DMS53 treated with DMSO at 0.1 percent for 48 hours (cell line): ENCODE results near the gene BTAF1.
"Not testable (repeated sequence)": the region's sequence is repeated elsewhere in the genome, so short reads cannot be mapped to it uniquely, and the experiment has no call there.

Experiments
- DNase-seq: peaks from one replicate; lab custom pipeline; 2025; ENCODE audit not compliant: unreplicated experiment; lab: John Stamatoyannopoulos, UW

BTAF1 gene

DNA sequence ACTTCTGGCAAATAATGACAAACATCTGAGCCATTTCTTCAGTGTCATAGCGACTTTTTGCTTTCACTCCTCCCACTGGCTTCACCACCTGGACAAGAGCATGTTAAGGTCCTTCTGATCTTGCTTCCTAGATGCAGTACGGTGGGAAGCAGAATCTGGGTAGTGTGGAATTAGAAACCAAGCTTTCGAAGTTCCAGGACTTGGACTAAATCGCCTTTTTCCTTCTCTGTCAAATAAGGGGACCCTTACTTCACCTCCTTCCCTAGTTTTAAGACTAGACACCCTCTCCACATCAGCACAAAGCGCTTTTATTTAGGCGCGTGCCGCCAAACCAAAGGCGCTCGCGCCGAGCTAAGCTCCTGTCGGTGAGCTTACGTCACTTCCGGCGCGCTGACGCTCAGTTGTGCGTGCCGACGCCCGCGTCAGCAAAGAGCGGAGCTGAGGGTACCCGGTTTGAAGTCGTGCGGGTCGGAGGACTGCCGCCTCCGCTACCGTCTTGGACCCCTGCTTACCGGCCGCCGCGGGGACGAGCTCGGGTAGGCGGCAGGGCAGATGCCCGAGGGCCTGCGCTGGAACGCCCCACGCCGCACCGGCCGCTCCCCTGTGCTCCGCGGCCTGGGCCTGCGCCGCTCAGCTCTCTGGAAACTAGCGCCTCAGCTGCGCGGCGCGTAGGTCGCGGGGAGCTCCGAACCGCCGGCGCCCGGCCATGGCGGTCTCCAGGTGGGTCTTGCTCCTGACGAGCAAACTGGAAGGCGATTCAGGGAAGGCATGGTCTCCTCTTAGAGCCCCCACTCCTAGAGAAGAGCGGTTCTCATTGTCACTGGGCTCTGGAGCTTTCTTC lies at the start of gene BTAF1:
Gene BTAF1, plus strand, starts transcription at position 400 of the 841 bp plus-strand sequence. Its CDS starts 307 bp downstream, at position 707.
- peak; percentile 65 for DNase-seq

DNA sequence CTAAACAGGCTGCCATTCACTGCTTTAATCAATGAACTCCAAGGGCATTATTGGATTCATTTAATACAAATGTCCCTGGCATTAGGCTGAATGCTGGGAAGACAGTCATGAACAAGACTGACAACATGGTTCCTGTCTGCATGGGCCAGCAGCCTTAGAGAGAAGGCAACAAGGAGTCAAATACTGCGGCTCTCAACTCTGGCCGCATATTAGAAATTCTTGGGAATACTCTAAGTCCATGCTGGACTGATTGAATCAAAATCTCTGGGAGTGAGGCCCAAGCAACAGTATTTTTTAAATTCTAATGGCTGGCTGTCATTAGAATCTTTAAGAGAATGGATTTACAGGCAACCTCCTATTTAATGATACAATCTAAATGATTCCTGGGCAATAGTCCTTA lies 48.4 kb upstream of the BTAF1 start:
- DNase-seq = no peak

GRCh38 chr10:91875779-91876178 lies 47.8 kb upstream of the BTAF1 start:
- DNase-seq = no peak

DNA sequence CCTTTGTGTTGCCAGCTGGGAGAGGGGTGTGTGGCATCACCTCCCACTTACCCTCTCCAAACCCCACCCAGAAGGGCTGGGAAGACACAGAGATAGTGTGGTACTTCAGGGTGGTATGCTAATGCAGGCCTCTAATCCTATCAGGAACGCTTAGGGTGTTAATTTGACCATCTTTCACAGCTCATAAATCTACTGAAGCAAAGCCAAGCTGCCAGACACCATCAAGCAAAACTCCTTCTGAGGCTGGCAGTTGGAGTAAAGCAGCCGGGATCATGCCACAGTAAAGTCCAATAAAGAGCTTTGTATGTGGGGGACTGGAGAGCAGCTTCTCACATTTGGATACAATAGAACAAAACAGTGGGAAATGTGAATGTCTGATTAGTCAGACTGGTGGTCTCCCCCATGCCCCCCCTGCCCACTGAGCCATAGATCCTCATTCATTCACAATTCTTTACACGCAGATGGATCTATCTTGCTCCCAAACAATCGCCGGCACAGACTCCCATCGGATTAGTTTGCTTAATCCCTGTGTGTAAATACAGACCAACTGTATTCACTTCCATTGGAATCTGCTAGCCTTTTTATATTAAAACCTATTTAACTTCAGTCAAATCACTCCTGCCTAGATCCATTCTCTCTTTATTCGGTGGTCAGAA lies 43.9 kb upstream of the BTAF1 start:
- DNase-seq = no peak

DNA sequence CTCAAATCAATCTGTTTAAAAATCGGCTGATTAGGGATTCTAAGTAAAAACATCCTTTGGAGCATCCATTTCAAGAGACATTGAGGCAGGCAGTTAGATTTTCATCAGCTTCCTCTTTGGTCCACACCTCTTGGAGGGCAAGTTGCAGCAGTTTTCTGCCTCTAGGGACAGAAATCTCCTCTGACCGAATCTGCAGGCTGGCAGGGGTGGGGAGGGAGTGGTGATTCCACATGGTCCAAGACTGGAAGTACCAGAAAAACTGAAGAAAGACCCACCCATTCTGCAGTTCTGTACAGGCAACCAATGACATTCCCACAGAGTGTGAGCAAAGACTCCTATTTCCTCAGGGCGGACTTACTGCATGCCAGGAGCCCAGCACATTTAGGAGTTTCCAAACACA lies 43.3 kb upstream of the BTAF1 start:
- no peak for DNase-seq

GRCh38 chr10:91883549-91884444 lies 39.8 kb upstream of the BTAF1 start:
- DNase-seq = peak; percentile 68

DNA sequence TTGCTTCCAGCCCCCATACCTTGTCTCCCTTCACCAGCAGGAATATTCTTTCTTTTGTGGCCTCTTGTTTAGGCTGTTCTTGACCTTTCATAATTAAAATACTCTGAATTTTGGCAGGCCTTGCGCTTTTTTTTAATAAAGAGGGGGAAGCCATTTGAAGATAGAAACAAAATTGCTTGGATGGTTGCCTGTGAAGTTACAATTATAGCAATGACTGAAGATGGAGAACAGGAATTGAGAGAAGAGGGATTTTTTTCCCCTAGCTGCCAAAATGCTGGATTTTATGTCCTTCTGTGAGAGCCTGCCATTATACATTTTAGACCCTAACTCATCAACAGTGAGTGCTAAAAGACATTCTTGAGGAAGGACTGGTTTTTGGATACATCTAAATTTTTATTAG lies 39.0 kb upstream of the BTAF1 start:
- no peak for DNase-seq

DNA sequence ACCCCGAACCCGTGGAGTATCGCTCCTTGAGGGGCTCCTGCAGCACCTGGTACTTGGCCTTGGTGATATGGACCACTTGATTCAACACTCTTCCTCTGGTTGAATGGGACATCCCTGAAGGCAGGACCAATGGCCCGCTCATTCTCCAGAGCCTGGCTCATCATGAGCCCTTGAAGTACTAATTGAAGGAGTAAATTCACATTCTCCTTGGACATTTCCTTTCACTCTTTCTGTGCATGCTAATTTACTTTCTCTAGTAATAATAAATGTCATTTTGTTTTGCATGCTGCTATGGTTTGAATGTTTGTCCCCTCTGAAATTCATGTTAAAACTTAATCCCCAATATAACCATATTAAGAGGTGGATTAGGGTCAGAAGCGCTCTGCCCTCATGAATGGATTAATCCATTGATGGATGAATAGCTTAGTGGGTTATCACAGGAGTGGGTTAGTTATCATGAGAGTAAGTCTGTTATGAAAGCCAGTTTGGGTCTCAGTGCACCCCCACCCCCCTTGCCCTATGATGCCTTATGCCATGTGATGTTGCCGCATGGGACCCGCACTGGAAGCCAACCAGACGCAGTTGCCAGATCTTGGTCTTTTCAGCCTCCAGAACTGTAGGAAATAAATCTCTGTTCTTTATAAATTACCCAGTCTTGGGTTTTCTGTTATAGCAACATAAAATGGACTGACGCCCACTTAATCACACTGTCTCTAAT lies 38.0 kb upstream of the BTAF1 start:
- DNase-seq = no peak

- DNase-seq = no peak
Measured at GRCh38 chr10:91886954-91887271, 36.7 kb upstream of the BTAF1 start.

DNA sequence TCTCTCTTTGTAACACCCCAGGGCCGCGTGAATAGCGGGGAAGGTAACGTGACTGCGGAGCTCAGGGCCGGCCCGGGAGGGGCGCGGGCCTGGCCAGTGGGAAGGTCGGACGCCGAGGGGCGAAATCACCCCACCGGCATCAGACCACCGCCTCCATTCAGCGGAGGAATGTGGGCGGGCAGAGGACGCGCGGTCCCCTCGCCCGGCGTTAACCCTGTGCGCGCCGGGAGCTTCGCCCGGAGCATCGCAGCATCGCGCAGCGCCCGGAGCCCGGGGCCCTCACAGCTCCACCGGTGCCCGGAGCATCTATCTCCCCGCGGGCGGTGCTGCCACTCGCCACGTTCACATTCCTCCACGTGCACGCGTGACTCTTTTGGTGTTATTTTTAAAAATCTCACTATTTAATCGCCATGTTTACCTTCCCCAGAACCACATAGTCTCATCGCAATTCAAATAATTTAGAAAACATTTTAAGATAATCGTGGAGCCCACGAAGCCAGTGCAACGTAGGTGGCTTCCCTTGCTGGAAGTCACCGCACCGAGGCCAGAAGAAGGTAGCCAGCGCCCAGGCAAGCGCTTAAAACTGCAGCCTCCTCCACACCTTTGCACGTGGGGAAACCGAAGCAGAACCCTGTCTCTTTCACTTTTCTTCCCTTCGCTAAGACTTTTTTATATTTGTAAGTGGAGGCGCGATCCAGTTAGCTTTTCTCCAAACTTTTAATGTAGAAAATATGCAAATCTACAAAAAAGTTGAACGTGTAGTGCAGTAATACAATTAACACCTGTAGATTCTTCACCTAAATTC lies 36.1 kb upstream of the BTAF1 start:
- no peak for DNase-seq

DNA sequence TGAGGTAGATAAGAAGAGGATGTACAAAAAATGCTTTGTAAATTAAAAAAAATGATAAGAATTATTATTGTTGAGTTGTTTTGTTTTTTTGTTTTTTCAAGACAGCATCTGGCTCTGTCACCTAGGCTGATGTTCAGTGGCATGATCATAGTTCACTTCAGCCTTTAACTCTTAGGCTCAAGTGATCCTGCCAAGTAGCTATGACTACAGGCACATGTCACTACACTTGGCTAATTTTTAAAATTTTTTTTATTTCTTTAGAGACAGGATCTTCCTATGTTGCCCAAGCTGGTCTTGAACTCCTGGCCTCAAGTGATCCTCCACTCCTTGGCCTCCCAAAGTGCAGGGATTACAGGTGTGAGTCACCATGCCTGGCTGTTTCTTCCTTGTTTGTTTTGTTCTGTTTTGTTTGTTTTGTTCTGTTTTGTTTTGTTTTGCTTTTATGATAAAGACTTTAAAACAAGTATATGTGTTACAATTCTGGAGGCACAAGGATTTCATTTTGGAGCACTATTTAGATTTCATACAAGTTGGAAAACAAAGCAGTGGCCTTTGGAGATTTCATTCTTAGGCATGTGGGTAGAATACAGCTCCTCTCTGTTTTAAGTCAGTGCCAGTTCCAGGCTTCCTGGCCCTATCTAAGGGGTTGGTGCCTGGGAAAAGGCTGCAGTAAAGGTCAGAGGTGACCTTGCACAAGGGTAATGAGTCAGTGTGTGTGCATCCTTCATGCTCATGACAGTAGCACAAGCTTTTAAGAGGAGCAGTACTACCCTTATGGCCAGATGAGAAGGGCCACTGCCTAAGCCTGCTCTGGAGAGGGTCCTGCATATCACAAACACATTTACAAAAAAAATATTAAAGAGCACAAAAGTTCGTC lies 32.2 kb upstream of the BTAF1 start:
- no peak for DNase-seq

- no peak for DNase-seq
Measured at GRCh38 chr10:91893051-91893450, 30.5 kb upstream of the BTAF1 start.

DNA sequence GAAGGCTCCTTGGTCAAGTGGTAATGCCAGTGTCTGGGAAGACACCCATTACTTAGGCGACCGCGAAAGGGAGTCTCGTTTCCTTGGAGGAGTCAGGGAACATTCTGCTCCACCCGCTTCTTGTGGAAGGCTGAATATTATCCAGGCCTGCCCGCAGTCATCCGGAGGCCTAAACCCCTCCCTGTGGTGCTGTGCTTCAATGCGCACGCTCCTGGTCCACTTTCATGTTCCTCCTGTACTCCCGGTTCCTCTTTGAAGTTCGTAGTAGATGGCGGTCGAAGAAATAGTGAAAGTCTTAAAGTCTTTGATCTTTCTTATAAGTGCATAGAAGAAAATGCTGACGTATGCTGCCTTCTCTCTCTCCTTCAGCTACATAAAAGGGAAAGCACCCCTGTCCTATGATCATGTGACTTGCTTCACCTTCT lies 29.3 kb upstream of the BTAF1 start:
- not testable (repeated sequence) for DNase-seq

GRCh38 chr10:91896212-91896756 lies 27.3 kb upstream of the BTAF1 start:
- no peak for DNase-seq

- DNase-seq = no peak
Measured at GRCh38 chr10:91897421-91897820, 26.1 kb upstream of the BTAF1 start.

- peak; percentile 88 for DNase-seq
Measured at GRCh38 chr10:91901784-91902677, 21.5 kb upstream of the BTAF1 start.

- no peak for DNase-seq
Measured at GRCh38 chr10:91907033-91907594, 16.5 kb upstream of the BTAF1 start.
